ENCODE data around the gene NIN.

The NIN gene

DNA sequence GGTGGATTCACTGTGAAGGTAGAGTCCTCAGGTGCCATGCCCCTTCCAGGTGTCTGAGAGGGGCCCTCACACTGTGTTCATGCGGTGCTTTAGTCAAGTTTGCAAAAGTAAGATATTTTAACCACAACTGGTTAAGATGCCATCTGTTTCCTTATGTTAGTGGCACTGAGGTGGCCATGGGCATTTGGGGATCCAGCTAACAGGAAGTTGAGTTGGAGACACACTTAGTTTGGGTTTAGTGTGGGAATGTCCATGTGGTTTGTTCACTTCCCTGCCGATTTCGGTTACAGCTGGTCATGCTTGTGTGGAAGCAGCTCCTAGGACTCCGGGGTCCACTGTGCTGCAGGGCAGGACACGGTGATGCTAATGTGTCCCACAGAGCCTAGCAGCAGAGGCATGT is 23.6 kb upstream of the NIN start:
- no peak for DNase-seq (ENCODE audit: low spot score)
- no peak overlapping the region for H3K4me3 ChIP-seq
- no peak overlapping the region for H3K27ac ChIP-seq
- TF ChIP-seq, protein P1, sequence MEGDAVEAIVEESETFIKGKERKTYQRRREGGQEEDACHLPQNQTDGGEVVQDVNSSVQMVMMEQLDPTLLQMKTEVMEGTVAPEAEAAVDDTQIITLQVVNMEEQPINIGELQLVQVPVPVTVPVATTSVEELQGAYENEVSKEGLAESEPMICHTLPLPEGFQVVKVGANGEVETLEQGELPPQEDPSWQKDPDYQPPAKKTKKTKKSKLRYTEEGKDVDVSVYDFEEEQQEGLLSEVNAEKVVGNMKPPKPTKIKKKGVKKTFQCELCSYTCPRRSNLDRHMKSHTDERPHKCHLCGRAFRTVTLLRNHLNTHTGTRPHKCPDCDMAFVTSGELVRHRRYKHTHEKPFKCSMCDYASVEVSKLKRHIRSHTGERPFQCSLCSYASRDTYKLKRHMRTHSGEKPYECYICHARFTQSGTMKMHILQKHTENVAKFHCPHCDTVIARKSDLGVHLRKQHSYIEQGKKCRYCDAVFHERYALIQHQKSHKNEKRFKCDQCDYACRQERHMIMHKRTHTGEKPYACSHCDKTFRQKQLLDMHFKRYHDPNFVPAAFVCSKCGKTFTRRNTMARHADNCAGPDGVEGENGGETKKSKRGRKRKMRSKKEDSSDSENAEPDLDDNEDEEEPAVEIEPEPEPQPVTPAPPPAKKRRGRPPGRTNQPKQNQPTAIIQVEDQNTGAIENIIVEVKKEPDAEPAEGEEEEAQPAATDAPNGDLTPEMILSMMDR (IDR thresholded peaks at IDR 0.05): no peak

DNA sequence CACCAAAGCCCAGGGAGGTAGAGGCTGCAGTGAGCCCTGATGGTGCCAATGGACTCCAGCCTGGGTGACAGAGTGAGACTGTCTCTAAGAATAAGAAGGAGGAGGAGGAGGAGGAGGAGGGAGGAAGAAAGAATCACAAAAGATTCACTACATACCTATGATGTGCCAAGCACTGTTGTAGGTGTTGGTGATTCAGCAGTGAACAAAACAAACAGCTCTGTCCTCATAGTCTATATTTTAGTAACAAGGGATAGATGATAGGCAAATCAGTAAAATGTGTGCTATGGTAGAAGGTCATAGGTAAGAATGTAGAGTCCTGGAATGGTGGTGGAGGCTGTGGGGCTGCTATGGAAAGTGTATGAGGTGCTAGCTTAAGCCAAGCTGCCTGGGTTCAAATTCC is 22.9 kb upstream of the NIN start:
- TF ChIP-seq, protein P1 (IDR thresholded peaks at IDR 0.05): no peak
- H3K4me3 ChIP-seq: no peak overlapping the region
- no peak for DNase-seq (ENCODE audit: low spot score)
- H3K27ac ChIP-seq: no peak overlapping the region

DNA sequence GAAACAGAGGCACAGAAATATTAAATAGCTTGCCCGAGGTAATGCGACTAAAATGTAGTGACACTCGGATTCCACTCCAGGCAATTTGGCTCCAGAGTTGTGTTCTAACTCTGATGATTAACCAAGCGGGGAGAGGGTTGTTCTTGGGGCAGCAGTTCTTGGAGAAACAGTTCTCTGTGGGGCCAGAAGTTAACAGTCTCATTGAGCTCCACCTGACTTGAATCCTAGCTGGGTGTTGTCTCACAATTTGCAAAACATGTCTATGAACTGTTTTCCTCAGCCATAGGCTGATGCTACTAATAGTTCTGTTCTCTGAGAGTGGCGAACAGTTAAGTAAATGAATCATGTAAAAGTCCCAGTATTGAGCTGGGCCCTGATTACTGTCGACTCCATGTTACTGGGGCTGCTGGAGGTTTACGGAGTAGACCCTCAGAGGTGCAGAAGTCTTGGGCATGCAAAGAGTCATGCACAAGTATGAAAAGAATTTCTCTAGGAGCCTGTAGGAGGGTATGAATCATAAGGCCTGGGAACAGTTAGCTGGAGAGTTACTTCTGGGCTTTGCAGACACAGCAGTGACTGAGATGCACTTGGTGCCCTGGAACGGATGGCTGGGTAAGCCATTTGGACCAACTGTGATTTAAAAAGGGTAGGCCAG is 15.4 kb upstream of the NIN start:
- Histone ChIP-seq H3K4me3 (no peak overlapping the region), H3K27ac (no peak overlapping the region)
- TF ChIP-seq, protein P1 (IDR thresholded peaks at IDR 0.05): no peak
- no peak for DNase-seq (ENCODE audit: low spot score)

DNA sequence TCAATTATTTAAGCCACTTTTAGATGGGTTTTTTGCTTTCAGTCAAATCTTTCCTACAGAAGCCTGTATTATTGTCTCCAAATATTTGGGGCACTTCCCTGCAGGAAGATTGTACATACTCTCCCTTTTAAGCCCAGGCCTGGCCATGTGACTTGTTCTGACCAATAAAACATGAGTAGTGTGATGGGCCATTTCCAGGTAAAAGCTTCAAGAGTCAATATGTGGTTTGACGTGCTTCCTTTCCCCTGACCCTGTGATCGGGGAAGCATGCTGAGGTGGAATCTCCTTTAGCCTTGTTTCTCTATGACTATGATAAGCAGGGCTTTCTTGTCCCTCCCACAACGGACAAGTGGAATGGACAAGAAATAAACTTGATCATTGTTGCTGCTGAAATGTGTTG is 14.2 kb upstream of the NIN start:
- Histone ChIP-seq H3K27ac (no peak overlapping the region), H3K4me3 (no peak overlapping the region)
- TF ChIP-seq, protein P1 (IDR thresholded peaks at IDR 0.05): no peak
- no peak for DNase-seq (ENCODE audit: low spot score)

DNA sequence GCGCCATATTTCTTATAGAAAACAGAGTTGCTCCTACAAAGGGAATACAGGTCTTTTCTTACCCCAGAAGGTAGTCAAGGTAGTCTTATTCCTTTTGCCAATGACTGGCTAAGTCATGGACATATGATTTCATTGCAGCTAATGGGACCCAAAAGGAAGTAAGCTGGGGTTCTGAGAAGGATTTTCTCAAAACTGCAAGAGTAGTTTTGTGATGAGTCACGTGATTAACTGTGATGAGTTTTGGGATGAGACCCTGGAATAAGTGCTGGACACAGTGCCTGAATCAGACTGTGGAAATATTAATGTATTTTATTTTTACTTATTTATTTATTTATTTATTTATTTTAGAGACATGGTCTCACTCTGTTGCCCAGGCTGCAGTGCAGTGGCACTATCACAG is 13.4 kb upstream of the NIN start:
- TF ChIP-seq, protein P1 (IDR thresholded peaks at IDR 0.05): no peak
- Histone ChIP-seq H3K4me3 (no peak overlapping the region), H3K27ac (no peak overlapping the region)
- DNase-seq (ENCODE audit: low spot score): no peak

DNA sequence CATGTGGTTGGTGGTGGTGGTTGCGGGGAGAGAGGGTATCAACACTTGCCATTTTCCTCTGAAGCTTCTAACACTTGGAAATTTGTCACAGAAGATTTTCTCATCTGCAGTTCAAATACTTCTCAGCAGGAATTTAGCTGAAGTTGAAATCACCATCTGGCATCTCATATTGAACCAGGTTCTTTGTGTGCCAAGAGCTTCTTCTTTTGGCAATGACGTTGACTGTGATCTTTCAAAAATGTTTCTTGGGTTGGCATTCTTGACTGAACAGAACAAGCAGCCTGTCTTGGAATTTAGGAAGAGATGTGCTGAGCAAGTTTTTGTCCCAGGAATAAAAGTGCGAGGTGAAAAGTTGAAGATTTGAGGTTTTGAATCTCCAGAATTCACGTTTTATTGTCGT is 8.7 kb upstream of the NIN start:
- TF ChIP-seq, protein P1 (IDR thresholded peaks at IDR 0.05): no peak
- H3K27ac ChIP-seq: no peak overlapping the region
- H3K4me3 ChIP-seq: no peak overlapping the region
- no peak for DNase-seq (ENCODE audit: low spot score)

DNA sequence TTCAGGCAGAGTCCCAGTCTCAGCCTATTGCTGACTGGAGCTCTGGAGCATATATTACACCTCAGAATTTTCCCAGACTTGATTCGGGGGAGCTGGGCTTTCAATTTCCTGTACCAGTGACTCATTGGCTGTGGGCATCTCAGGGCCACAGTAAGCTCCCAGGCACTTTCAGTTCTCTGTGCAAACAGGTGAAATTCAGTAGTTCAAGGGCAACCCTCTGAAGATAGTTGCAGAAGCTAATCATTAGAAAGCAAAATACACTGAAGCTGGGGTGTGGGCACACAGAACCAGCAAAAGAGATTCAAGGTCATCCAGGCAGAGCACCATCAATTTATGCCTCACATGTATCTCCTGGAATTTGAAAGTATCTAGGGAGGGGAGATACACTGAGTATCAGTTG is 8.1 kb upstream of the NIN start:
- Histone ChIP-seq H3K27ac (no peak overlapping the region), H3K4me3 (no peak overlapping the region)
- TF ChIP-seq, protein P1 (IDR thresholded peaks at IDR 0.05): no peak
- DNase-seq (ENCODE audit: low spot score): no peak
